ENCODE data around the gene SBSN.

DNA sequence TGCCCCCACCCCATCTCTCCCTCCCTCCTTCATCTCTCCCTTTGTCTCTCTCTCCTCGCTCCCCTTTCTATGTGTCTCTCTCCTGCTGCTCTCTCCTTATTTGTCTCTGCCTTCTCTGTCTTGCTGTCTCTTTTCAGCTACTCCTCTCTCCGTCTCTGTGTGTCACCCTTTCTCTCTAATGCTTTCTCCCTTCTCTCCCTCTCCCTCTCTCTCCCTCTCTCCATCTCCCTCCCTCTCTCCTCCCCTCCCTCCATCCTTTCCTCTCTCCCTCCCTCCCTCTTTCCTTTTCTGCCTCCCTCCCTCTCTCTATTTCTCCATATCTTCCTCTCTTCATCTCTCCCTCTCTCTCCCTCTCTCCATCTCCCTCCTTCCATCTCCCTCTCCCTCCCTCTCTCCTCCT lies 34.7 kb upstream of the SBSN start:
- TF ChIP-seq CTCF (IDR thresholded peaks at IDR 0.05), result no peak
- TF ChIP-seq, protein P1, sequence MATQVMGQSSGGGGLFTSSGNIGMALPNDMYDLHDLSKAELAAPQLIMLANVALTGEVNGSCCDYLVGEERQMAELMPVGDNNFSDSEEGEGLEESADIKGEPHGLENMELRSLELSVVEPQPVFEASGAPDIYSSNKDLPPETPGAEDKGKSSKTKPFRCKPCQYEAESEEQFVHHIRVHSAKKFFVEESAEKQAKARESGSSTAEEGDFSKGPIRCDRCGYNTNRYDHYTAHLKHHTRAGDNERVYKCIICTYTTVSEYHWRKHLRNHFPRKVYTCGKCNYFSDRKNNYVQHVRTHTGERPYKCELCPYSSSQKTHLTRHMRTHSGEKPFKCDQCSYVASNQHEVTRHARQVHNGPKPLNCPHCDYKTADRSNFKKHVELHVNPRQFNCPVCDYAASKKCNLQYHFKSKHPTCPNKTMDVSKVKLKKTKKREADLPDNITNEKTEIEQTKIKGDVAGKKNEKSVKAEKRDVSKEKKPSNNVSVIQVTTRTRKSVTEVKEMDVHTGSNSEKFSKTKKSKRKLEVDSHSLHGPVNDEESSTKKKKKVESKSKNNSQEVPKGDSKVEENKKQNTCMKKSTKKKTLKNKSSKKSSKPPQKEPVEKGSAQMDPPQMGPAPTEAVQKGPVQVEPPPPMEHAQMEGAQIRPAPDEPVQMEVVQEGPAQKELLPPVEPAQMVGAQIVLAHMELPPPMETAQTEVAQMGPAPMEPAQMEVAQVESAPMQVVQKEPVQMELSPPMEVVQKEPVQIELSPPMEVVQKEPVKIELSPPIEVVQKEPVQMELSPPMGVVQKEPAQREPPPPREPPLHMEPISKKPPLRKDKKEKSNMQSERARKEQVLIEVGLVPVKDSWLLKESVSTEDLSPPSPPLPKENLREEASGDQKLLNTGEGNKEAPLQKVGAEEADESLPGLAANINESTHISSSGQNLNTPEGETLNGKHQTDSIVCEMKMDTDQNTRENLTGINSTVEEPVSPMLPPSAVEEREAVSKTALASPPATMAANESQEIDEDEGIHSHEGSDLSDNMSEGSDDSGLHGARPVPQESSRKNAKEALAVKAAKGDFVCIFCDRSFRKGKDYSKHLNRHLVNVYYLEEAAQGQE (IDR thresholded peaks at IDR 0.05; ENCODE audit: insufficient read depth in 1 of 2, low read depth in 2 of 2, low read length in 1 of 2), result no peak
- TF ChIP-seq SIN3A (IDR thresholded peaks at IDR 0.05; ENCODE audit: borderline replicate concordance, insufficient read depth, low read depth, low read length), result no peak

Measured in Panc1 (cell line).